CD14-positive monocyte (primary cell): ENCODE measurements around the gene LAYN. TPM values are rescaled to one million over a fixed set of nuclear protein-coding genes. Genes with fewer than 3 reads are reported as not detected.

Experiments
- DNase-seq, 3 donors: peaks; one replicate each; pipeline ENCODE4 v3.0.0-alpha.2; 2011 to 2022
- H2AFZ ChIP-seq: 2 replicates; pipeline ENCODE4 v1.6.0; 2012; ENCODE audit warnings: mild to moderate bottlenecking, low read depth, low read length, inconsistent platforms; ENCODE audit not compliant: insufficient read depth, poor library complexity, severe bottlenecking
- H3K27ac ChIP-seq, 2 donors: 1 replicate in 1 of 2; 2 replicates in 1 of 2; pipeline ENCODE4 v1.5.1; 2012 to 2013; ENCODE audit warnings: low read length in 2 of 2, control low read depth in 1 of 2, inconsistent platforms in 1 of 2, low read depth in 1 of 2, mild to moderate bottlenecking in 1 of 2
- H3K27me3 ChIP-seq, 2 donors: one replicate each; pipeline versions ENCODE4 v1.6.0 to v1.6.1; 2011 to 2013; ENCODE audit warnings: low read length in 2 of 2; ENCODE audit not compliant: control insufficient read depth in 2 of 2, insufficient read depth in 2 of 2
- H3K36me3 ChIP-seq, 2 donors: replicated peaks in 1 of 2; 1 replicate in 1 of 2; 2 replicates in 1 of 2; pipeline versions ENCODE4 v1.5.1 to v1.6.1; 2012 to 2013; ENCODE audit warnings: low read length in 2 of 2, control low read depth in 1 of 2, inconsistent platforms in 1 of 2, mild to moderate bottlenecking in 1 of 2; ENCODE audit not compliant: insufficient read depth in 2 of 2, control insufficient read depth in 1 of 2
- H3K4me1 ChIP-seq, 2 donors: 1 replicate in 1 of 2; 2 replicates in 1 of 2; pipeline versions ENCODE4 v1.5.1 to v1.6.1; 2012 to 2013; ENCODE audit warnings: low read length in 2 of 2, control low read depth in 1 of 2, inconsistent platforms in 1 of 2, mild to moderate bottlenecking in 1 of 2, moderate library complexity in 1 of 2; ENCODE audit not compliant: insufficient read depth in 2 of 2, control insufficient read depth in 1 of 2
- H3K4me2 ChIP-seq: replicated peaks from 2 replicates; pipeline ENCODE3; 2012; ENCODE audit warnings: low read length, moderate library complexity, mild to moderate bottlenecking; ENCODE audit not compliant: poor library complexity, severe bottlenecking; ENCODE audit errors: extremely low read depth
- H3K4me3 ChIP-seq, 3 experiments: fragments of 200-600 bp in 1 of 3; sonication (generic) in 1 of 3; replicated peaks in 1 of 3; 1 replicate in 2 of 3; 2 replicates in 1 of 3; pipeline ENCODE4 v1.5.1; 2011 to 2013; ENCODE audit warnings: low read length in 3 of 3, mild to moderate bottlenecking in 3 of 3, control low read depth in 2 of 3, low read depth in 2 of 3, inconsistent platforms in 1 of 3, moderate library complexity in 1 of 3
- H3K79me2 ChIP-seq: 2 replicates; pipeline ENCODE4 v1.6.0; 2012; ENCODE audit warnings: mild to moderate bottlenecking, control low read depth, inconsistent platforms, low read length, moderate library complexity; ENCODE audit not compliant: insufficient read depth
- H3K9ac ChIP-seq: 2 replicates; pipeline ENCODE4 v1.6.0; 2017; ENCODE audit warnings: low read length, mild to moderate bottlenecking; ENCODE audit not compliant: insufficient read depth, poor library complexity, severe bottlenecking
- H3K9me3 ChIP-seq, 2 donors: replicated peaks in 1 of 2; 1 replicate in 1 of 2; 2 replicates in 1 of 2; pipeline versions ENCODE4 v1.5.1 to v1.6.1; 2012 to 2013; ENCODE audit warnings: low read length in 2 of 2, control low read depth in 1 of 2; ENCODE audit not compliant: control insufficient read depth in 1 of 2, insufficient read depth in 1 of 2
- H4K20me1 ChIP-seq: 2 replicates; pipeline ENCODE4 v1.6.0; 2012; ENCODE audit warnings: mild to moderate bottlenecking, low read length, control low read depth, moderate library complexity; ENCODE audit not compliant: insufficient read depth
- H3K27ac Mint-ChIP-seq, 7 donors: one replicate each; pipeline ENCODE4 v1.8.0; 2020; ENCODE audit warnings: mild to moderate bottlenecking in 7 of 7, mixed read lengths in 7 of 7, moderate library complexity in 6 of 7, inconsistent platforms in 2 of 7
- H3K27me3 Mint-ChIP-seq, 3 donors: one replicate each; pipeline ENCODE4 v1.8.0; 2021 to 2022; ENCODE audit warnings: low read depth in 3 of 3, mild to moderate bottlenecking in 3 of 3, mixed read lengths in 3 of 3, moderate library complexity in 3 of 3, inconsistent platforms in 1 of 3
- H3K36me3 Mint-ChIP-seq, 2 donors: one replicate each; pipeline ENCODE4 v1.8.0; 2020; ENCODE audit warnings: mixed read lengths in 2 of 2, inconsistent platforms in 1 of 2, mild to moderate bottlenecking in 1 of 2
- H3K4me1 Mint-ChIP-seq: one replicate; pipeline ENCODE4 v1.8.0; 2020; ENCODE audit warnings: mild to moderate bottlenecking, mixed read lengths
- H3K4me3 Mint-ChIP-seq, 2 donors: one replicate each; pipeline ENCODE4 v1.8.0; 2020; ENCODE audit warnings: mild to moderate bottlenecking in 2 of 2, mixed read lengths in 2 of 2, moderate library complexity in 1 of 2
- H3K9me3 Mint-ChIP-seq, 7 donors: one replicate each; pipeline ENCODE4 v1.8.0; 2020 to 2022; ENCODE audit warnings: mixed read lengths in 7 of 7, mild to moderate bottlenecking in 6 of 7, moderate library complexity in 6 of 7, inconsistent platforms in 2 of 7
- CTCF ChIP-seq: fragments of 200-600 bp; IDR thresholded peaks from one replicate; pipeline ENCODE4 v1.8.0; 2022; ENCODE audit warnings: antibody characterized with exemption, mild to moderate bottlenecking
- WGBS: methylation state at CpG from one replicate; pipeline ENCODE4 v1.1.5; 2013; ENCODE audit warnings: missing lambda C conversion rate; ENCODE audit not compliant: insufficient coverage; 5-methylcytosine and 5-hydroxymethylcytosine counted together
- intact Hi-C, 2 donors: fragments of 100-400 bp; cut with micrococcal nuclease; formaldehyde crosslinking; loops; one replicate each; pipeline versions ENCODE4 v1.15.0 to v1.15.1; 2023
- polyA plus RNA-seq, 3 donors: library from polyadenylated mRNA; depleted of rRNA in 1 of 3; unstranded in 2 of 3; stranded (reverse) in 1 of 3; fragments of 300-500 nt in 2 of 3; fragments of >200 nt in 1 of 3; fragmentation: Illumina TruSeq in 2 of 3; gene quantifications; 1 replicate in 2 of 3; 2 replicates in 1 of 3; pipeline ENCODE4 v1.2.3, GENCODE V29; 2012 to 2021

LAYN gene
- polyA plus RNA-seq, 3 donors, result not detected

GRCh38 chr11:111549196-111549868 is 8.8 kb downstream of the LAYN start:
- no peak overlapping the region for H3K27ac Mint-ChIP-seq
- Histone ChIP-seq H3K27me3 (no peaks in the 10 kb centered on the region), H3K27ac (no peak overlapping the region), H3K4me2 (no peak overlapping the region), H4K20me1 (no peaks in the 10 kb centered on the region), H3K36me3 (no peaks in the 10 kb centered on the region), H3K9ac (no peak overlapping the region), H3K9me3 (no peaks in the 10 kb centered on the region), H3K4me1 (no peaks in the 10 kb centered on the region), H2AFZ (no peak overlapping the region), H3K4me3 (no peak overlapping the region), H3K79me2 (no peaks in the 10 kb centered on the region)
- H3K36me3 Mint-ChIP-seq, result no peaks in the 10 kb centered on the region
- intact Hi-C loops, result no loop called here
- no peak overlapping the region for H3K4me3 Mint-ChIP-seq
- WGBS, result 95% methylated on average over 8 of the region's 11 CpGs
- peaks cover 0 to 3% (median 0%) of the 10 kb centered on the region in 3 donors for H3K27me3 Mint-ChIP-seq
- H3K4me1 Mint-ChIP-seq, result peaks cover 5% of the 10 kb centered on the region
- H3K9me3 Mint-ChIP-seq, result no peaks in the 10 kb centered on the region
- no peak for TF ChIP-seq CTCF
- DNase-seq, result no peak

GRCh38 chr11:111549869-111550203 is 9.3 kb downstream of the LAYN start:
- TF ChIP-seq CTCF, result no peak
- DNase-seq, result no peak
- no peaks in the 10 kb centered on the region for H4K20me1 ChIP-seq
- intact Hi-C loops, result no loop called here
- H3K4me3 ChIP-seq, result no peak overlapping the region
- H3K4me1 Mint-ChIP-seq, result peaks cover 5% of the 10 kb centered on the region
- H3K9me3 ChIP-seq, result no peaks in the 10 kb centered on the region
- H3K27me3 ChIP-seq, result no peaks in the 10 kb centered on the region
- H3K36me3 ChIP-seq, result no peaks in the 10 kb centered on the region
- H3K4me1 ChIP-seq, result no peaks in the 10 kb centered on the region
- H3K4me2 ChIP-seq, result no peak overlapping the region
- no peaks in the 10 kb centered on the region for H3K9me3 Mint-ChIP-seq
- no peak overlapping the region for H2AFZ ChIP-seq
- H3K4me3 Mint-ChIP-seq, result no peak overlapping the region
- WGBS, result no CpG with 5 or more reads among the region's 3 CpGs
- peaks cover 0 to 3% (median 0%) of the 10 kb centered on the region in 3 donors for H3K27me3 Mint-ChIP-seq
- H3K79me2 ChIP-seq, result no peaks in the 10 kb centered on the region
- H3K9ac ChIP-seq, result no peak overlapping the region
- H3K36me3 Mint-ChIP-seq, result no peaks in the 10 kb centered on the region
- no peak overlapping the region for H3K27ac ChIP-seq
- H3K27ac Mint-ChIP-seq, result no peak overlapping the region
